DLD1 (cell line): Measurements from ENCODE around the gene SUPT7L.
"Not testable (repeated sequence)": the region's sequence is repeated elsewhere in the genome, so short reads cannot be mapped to it uniquely, and the experiment has no call there.

ENCODE experiments used
- in situ Hi-C: cut with HindIII; loops from 2 replicates; pipeline ENCODE4 v1.10.0; 2017; ENCODE audit warnings: low sequenced_read_pairs

SUPT7L gene

DNA sequence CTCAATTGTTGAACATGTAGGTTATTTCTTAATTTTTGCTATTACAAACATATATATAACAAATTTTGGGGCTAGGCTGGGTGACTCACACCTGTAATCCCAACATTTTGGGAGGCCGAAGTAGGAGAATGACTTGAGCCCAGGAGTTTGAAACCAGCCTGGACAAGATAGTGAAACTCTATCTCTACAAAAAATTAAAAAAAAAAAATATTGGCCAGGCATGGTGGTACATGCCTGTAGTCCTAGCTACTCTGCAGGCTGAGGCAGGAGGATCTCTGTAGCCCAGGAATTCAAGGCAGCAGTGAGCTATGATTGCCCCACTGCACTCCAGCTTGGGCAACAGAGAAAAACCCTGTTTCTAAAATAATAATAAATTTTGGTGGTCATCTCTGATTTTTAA lies 23.8 kb upstream of the SUPT7L start:
- in situ Hi-C loops, result no loop called here

DNA sequence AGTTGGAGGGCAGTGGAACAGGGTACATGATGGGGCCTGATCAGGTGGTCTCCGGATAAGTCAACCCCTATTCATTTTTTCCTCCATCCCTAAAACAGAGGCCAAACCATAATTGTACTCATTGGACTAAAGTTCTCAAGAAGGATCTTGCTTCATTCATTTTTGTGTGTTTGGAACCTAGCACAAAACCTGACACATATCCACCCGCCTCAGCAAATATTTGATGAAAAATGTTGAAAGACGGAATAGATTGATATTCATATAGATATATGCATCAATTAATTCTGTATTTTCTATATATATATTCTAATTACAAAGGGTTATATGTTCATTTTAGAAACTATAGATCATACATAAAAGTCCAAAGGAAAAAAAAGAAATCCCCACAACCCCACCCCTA lies 22.2 kb upstream of the SUPT7L start:
- in situ Hi-C loops, result no loop called here

DNA sequence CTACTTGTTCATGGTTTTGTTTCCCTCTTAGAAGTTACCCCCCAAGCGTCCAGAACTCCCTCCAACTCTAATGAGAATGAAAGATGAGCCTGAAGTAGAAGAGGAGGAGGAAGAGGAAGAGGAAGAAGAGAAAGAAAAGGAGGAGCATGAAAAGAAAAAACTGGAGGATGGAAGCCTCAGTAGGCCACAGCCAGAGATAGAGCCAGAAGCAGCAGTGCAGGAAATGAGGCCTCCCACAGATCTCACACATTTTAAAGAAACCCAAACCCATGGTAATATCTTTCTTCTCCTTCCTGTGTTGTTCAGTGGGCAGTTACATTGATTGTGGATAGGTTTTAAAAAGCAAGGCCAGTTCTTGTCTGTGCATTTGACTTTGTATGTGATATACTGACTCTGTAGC lies 21.6 kb upstream of the SUPT7L start:
- in situ Hi-C loops, result not testable (repeated sequence)

DNA sequence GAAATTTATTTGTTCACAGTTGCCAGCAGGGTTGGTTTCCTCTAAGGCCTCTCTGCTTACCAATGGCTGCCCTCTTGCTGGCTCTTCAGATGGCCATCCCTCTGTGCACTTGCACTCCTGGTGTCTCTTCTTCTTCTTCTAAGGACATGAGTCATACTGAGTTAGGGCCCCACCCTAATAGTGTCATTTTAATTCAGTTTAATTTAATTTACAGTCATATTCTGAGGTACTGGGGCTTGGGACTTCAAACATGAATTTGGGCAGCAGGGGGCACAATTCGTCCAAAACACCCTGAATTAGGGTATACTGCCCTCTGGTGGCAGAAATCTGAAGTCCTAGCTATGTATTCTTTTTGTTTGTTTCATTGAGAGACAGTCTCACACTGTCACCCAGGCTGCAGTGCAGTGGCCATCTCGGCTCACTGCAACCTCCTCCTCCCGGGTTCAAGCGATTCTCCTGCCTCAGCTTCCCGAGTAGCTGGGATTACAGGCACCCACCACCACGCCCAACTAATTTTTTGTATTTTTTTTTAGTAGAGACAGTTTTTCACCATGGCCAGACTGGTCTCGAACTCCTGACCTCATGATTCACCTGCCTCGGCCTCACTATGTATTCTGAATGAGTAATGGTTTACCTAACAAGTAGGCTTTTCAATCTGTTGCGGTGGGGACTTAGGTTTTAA lies 20.1 kb upstream of the SUPT7L start:
- in situ Hi-C loops, result no loop called here

DNA sequence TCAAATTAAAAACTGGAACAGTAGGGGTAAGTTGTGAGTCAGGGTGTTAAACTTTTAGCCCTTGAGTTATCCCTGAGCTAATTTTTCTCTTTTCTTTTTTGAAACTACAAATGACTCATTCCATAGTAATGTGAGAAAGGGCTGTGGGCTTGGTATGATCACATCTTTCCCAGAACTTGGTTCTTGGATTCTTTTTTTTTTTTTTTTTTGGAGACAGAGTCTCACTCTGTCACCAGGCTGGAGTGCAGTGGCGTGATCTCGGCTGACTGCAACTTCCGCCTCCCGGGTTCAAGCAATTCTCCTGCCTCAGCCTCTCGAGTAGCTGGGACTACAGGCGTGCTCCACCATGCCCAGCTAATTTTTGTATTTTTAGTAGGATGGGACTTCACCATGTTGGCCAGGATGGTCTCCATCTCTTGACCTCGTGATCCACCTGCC lies 18.9 kb upstream of the SUPT7L start:
- in situ Hi-C loops, result not testable (repeated sequence)

DNA sequence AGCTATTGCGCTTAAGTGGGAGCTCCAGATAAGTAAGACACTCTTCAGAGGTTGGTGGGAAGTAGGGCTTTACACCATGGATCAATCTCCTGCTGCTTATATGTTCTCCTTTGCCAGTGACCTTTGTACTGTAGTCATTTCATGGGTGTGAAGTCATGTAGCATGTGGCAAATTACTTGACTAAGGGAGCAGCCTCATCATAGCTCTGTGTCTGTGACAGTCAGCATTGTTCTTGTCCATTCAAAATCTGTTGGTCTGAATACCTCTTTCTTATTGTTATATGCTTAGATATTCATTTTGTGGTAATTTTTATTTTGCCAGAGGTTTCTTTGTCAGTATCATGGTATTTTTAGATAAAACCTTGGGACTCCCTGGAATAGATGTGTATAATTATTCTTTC lies 18.4 kb upstream of the SUPT7L start:
- in situ Hi-C loops, result no loop called here

DNA sequence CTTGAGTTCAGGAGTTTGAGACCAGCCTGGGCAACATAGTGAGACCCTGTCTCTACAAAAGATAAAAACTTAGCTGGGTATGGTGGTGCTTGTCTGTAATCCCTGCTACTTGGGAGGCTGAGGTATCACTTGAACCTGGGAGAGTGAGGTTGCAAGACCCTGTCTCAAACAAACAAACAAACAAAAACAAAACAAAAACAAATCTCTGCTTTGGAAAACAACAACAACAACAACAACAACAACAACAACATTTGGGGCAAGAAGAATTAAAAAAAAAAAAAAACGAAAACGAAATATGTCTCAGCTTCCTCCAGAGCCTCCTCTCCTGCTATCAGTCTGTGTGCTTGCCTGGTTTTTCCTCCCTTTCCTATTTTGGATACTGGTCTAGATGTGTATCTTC lies 17.2 kb upstream of the SUPT7L start:
- in situ Hi-C loops, result no loop called here

DNA sequence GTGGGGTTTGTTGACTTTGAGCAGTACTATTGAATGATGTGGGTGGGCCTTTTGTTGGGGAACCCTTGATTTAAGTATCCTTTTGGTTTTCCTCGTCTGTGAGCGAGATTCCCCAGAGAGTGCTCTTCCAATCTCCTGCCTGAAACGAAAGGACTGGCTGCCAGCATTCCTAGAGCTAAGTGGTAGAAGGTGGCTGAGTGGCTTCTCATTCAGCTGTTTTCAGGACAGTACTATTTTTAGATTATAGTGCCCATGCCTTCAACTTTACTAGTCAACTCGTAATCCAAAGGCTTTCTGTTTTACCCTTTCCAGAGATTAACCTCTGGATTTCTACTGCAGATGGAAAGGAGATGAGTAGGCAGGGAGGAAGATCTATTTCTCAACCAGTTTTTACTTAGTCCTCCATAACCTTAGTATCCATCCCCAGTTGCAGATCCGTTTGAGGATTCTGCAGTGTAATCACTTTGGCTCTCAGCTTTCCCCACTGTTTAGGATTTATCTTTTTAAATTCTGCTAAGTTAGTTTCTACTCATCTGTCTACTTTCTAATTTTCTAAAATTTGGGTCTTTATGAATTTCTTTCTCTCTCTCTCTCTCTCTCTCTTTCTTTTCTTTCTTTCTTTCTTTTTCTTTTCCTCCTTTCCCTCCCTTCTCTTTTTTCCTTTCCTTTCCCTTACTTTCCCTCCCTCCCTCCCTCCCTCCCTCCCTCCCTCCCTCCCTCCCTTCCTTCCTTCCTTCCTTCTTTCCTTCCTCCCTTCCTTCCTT lies 9.5 kb upstream of the SUPT7L start:
- in situ Hi-C loops, result no loop called here

DNA sequence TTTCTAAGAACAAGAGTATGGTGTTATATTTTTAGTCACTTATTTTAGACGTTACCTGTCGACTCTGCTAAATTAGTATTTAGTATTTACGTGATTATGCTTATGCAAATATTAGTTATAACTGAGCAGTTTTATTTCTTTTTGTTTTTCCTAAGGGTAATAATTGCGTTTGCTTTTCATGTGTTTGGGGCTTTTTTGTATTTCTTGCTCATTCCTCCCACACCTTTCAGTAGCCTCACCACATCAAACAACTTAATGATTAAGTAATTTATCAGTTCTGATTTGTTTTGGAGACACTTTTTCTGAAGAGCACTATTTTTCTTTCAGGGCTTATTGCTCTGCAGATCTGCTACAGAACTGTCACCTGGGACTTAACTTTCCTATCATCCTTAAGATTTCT lies 7.8 kb upstream of the SUPT7L start:
- in situ Hi-C loops, result no loop called here

DNA sequence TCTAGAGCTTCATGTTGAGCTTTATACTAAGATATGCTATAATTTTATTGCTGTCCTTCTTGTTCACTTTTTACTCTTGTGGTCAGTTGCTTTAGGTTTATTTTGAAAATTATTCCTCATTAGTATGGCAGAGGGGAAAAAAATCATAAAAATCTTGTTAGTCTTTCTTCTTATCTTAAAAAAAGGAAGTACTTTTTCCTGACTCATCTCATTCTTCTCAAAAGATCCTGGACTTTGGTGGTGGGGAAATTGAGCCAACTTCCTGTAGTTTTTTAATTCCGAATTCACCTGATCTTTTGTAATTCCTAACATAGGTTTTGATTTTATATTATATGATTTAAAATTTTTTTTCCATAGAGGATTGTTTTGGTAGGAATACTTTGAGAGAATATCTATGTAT lies 4.0 kb upstream of the SUPT7L start:
- in situ Hi-C loops, result no loop called here

DNA sequence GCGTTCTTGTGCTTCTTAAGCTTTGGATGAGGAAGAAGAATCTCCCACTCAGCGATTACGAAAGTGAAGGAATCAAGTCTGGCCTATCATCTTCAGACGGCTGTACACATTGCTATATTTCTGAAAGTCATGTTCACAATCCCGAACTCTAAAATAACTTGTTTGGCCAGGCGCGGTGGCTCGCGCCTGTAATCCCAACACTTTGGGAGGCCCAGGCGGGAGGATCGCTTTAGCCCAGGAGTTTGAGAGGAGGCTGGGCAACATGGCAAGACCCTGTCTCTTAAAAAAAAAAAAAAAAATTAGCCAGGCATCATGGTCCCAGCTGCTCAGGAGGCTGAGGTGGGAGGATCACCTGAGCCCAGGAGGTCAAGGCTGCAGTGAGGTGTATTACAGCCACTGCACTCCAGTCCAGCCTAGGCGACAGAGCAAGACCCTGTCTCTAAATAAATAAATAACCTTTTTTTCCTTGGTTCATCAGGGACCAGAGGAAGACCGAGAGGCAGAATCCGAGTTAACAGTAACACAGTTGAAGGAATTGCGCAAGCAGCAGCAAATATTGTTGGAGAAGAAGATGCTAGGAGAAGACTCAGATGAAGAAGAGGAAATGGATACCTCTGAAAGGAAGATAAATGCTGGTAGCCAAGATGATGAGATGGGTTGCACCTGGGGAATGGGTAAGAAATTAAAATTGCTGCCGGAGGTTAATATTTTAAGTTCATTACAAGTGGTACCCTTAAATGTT lies 1.4 kb upstream of the SUPT7L start:
- in situ Hi-C loops, result no loop called here

DNA sequence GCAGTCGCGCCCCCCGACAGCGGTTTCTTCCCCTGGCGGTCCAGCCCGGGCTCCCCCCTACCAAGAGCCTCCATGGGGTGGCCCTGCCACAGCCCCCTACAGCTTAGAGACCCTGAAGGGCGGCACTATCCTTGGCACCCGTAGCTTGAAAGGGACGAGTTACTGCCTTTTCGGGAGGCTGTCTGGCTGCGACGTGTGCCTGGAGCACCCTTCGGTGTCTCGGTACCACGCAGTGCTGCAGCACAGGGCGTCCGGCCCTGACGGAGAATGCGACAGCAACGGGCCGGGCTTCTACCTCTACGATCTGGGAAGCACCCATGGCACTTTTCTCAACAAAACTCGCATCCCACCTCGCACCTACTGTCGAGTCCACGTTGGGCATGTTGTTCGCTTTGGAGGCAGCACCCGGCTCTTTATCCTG lies 750 bp upstream of the SUPT7L start:
- in situ Hi-C loops, result no loop called here

DNA sequence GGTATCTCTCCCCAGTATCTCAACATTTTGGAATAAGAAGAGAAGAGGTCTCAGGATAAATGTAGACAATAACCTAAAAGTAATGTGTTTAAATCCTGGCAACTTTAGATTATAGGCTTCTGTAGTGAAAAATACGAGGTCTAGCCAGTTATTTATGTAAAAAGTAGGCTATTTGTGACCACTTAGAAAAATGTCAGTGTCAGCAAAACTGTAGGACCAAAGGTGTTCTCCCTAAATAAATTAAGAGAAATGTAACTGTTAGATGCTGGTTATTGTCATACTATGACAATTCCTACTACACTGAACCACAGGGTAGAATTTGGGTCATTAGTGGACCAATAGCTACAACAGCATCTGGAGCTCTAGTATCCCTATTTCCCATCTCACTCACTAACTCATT lies 2.0 kb downstream of the SUPT7L start:
- in situ Hi-C loops, result no loop called here

DNA sequence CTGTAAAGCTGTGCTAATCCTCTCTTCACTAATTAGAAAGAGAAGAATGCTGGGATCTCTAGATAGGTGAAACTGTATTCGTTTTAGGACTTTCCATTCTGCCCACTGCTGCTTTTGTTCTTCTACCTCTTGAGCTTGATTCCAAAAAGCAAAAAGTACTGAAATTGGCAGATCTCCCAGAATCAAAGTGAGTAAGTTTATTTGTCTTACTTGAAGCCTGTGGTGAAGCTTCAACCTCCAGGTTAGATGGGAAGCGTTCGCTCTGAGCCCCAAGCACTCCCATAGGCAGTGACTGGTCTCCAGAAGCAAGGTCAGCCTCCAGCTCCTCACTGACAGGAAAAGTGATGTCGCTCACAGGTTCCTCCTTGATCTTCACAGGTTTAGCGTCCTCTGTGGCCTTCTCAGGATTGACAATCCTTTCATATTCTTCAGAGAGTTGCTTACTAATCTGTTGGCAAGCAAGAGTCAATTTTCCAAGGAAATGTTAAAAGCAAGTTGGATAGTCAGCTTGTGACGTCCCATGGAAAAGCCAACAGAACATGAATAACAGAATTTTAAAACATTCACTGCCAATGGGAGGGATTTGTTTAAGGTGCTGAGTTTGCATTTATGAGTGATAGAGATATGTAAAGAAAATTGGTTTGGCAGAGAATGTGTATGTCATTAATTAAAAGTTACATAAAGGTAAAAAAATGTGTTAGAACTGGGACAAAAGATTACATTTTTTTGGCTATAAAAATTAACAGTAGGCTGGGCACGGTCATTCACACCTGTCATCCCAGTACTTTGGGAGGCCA lies 8.1 kb downstream of the SUPT7L start:
- in situ Hi-C loops, result no loop called here

DNA sequence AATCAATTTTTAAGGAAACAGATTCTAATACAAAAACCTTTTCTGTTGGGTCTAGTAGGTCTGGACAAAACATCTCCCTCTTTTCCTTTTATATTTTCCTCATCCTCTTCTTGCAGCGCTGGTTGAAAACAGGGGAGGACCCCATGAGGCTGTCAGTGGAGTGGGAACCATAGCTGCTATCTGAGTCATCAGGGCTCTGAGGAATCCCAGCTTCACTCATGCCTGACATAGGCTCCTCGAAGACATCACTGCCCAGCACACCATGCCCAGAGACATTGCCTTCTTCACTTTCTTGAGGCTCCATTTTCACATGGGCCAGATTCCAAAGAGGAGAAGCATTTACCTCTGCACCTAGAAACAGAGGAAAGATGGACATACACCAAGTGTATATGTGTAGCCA lies 10.0 kb downstream of the SUPT7L start:
- in situ Hi-C loops, result no loop called here

DNA sequence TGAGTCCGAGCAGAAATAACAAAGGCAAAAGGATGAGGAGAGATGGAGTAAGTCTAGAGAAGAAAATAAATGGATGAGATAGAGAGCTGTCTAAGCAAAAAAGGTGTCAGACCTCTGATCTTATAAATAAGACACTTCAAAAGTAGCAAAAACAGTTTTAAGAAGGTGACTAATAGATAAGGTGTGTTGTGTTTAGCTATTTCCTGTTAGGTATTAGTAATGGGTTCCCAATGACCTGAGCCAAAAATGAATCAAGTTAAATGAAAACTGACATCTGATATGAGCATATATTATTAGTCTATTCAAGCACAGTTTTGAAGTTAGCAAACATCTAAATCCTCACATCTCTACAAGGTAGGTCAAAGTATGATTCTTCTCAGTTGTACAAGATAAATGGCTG lies 10.6 kb downstream of the SUPT7L start:
- in situ Hi-C loops, result no loop called here

DNA sequence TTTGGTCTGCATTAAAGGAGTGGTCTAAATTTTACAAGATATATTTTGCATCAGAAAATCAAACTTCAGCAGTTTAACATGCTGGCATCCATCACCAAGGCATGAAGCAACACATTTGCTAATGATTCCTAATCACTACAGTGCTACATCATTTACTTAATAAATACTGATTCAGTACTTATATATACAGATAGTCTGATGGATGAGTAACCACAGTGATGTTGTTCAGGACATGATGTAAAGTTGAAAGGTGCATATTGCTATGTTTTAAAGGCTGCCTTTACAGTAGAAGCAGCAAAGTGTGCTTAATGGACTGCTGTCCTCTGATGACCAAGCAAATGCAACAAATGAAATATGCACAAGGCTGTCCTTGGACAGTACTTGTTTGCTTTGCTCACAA lies 11.1 kb downstream of the SUPT7L start:
- in situ Hi-C loops, result no loop called here

DNA sequence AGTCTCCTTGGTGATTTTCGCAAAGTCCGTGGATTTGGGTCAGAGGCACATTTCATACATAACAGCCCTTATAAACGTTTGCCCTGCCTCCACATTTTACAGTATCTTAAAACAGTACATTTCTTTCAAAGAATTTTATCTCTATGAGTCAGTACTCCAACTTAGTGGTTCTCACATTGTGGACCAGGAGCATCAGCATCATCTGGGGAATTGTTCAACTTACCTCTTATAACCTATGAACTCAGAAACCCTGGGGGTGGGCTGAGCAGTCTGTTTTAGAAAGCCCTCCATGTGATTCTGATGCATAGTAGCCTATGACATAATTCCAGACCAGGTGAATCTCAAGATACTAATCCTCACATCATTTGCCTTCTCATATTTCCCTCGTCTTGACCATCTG lies 12.4 kb downstream of the SUPT7L start:
- in situ Hi-C loops, result no loop called here

DNA sequence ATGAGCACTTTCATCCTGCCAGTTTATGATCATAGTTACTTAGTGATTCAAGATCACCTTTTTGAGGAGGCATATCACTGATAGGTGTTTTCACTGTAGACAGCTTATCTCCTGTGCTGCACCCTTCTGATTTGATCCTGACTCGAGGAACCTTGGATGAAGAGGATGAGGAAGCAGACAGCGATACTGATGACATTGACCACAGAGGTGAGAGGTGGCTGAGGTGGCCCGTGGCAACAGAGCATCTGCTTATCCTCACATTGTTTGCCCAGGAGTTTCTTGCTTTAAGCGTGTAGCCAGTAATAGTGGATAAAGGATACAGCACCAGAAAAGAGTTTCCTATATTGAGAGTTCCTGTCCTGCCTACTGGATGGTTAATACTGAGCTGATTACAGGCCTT lies 15.7 kb downstream of the SUPT7L start:
- in situ Hi-C loops, result no loop called here

DNA sequence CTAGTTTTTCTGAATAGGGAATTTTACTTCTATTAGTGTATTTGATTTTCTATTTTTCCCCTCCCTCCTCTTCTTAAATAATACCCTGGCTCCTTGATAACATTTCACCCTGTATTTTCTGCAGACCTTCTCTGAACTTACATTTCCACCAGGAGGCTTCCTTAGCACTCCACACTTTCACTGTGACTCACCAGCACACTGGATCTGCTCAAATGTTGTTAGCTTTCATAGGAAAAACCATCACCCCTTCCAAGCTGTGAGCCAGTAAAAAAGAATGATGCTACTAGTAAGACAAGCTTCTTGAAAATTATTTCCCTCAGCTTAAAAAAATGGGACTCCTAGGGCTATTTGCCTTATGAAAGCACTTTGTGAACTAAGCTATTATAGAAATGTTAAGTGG lies 16.1 kb downstream of the SUPT7L start:
- in situ Hi-C loops, result no loop called here

DNA sequence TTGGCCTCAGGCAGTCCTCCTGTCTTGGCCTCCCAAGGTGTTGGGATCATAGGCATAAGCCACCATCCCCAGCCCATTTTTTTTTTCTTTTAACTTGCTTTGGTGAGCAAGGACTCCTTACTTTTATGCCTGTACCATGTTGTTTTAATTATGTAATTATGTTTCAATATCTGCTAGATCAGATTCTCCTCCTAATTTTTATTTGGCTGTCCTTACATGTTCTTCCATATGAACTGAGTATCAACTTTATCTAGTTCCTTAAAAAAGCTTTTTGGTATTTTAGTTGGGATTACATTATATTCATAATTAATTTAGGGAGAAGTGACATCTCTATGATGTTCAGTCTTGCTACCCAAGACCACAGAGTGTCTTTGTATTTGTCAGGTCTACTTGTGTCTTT lies 18.2 kb downstream of the SUPT7L start:
- in situ Hi-C loops, result no loop called here
